GM19468 (cell line): ENCODE measurements around the gene IPO13.

ENCODE experiments used
- ATAC-seq: cut with Tn5 transposase; IDR thresholded peaks from one replicate; pipeline ENCODE4 v1.9.1; 2021; ENCODE audit warnings: mild to moderate bottlenecking, moderate library complexity, moderate number of reproducible peaks; ENCODE audit not compliant: unreplicated experiment; ENCODE audit errors: extremely low read depth

IPO13 gene

GRCh38 chr1:43997295-43997999, 50.7 kb downstream of the IPO13 start:
- ATAC-seq, result no peak

GRCh38 chr1:43998000-43998378, 51.2 kb downstream of the IPO13 start:
- no peak for ATAC-seq

GRCh38 chr1:43999455-43999854, 52.7 kb downstream of the IPO13 start:
- ATAC-seq, result no peak

GRCh38 chr1:44000122-44000665, 53.4 kb downstream of the IPO13 start:
- ATAC-seq, result no peak

- no peak for ATAC-seq
These were observed 55.4 kb downstream of the IPO13 start for GRCh38 chr1:44002165-44002564.

- no peak for ATAC-seq
These were observed 55.9 kb downstream of the IPO13 start for GRCh38 chr1:44002606-44003157.

- no peak for ATAC-seq
These were observed 61.5 kb downstream of the IPO13 start for GRCh38 chr1:44008259-44008658.

GRCh38 chr1:44010935-44011471, 64.3 kb downstream of the IPO13 start:
- ATAC-seq, result no peak

- no peak for ATAC-seq
These were observed 65.7 kb downstream of the IPO13 start for GRCh38 chr1:44012404-44012803.

- no peak for ATAC-seq
These were observed 66.3 kb downstream of the IPO13 start for GRCh38 chr1:44012941-44013609.

- no peak for ATAC-seq
These were observed 67.2 kb downstream of the IPO13 start for GRCh38 chr1:44013949-44014348.

GRCh38 chr1:44014365-44015104, 67.8 kb downstream of the IPO13 start:
- ATAC-seq, result no peak

- no peak for ATAC-seq
These were observed 68.5 kb downstream of the IPO13 start for GRCh38 chr1:44015206-44015605.

GRCh38 chr1:44016041-44016889, 69.5 kb downstream of the IPO13 start:
- ATAC-seq, result no peak

- ATAC-seq, result no peak
These were observed 70.2 kb downstream of the IPO13 start for GRCh38 chr1:44016890-44017400.
